Mesendoderm (in vitro differentiated cells): Measurements from ENCODE around the gene ACAT1. TPM values are rescaled to one million over a fixed set of nuclear protein-coding genes. Genes with fewer than 3 reads are reported as not detected.
A peak's percentile ranks its signal among the peaks of the same experiment; 100 is the strongest.

Experiments
- DNase-seq: peaks from one replicate; pipeline ENCODE4 v3.0.0; 2013
- H2AK5ac ChIP-seq: 2 replicates; pipeline ENCODE4 v1.6.1; 2013; ENCODE audit warnings: low read length, inconsistent platforms
- H2BK120ac ChIP-seq: 2 replicates; pipeline ENCODE4 v1.6.1; 2013; ENCODE audit warnings: low read depth, mild to moderate bottlenecking, low read length, moderate library complexity, mixed read lengths
- H2BK15ac ChIP-seq: replicated peaks from 2 replicates; pipeline ENCODE4 v1.6.1; 2013; ENCODE audit warnings: low read depth, mild to moderate bottlenecking, moderate library complexity
- H2BK5ac ChIP-seq: 2 replicates; pipeline ENCODE4 v1.6.1; 2013; ENCODE audit warnings: low read length, inconsistent platforms
- H3K18ac ChIP-seq: 2 replicates; pipeline ENCODE4 v1.6.1; 2013; ENCODE audit warnings: mild to moderate bottlenecking, low read length, mixed read lengths
- H3K23ac ChIP-seq: one replicate; pipeline ENCODE4 v1.6.1; 2013; ENCODE audit warnings: low read length
- H3K27ac ChIP-seq: 2 replicates; pipeline ENCODE4 v1.5.1; 2013; ENCODE audit warnings: low read depth, mild to moderate bottlenecking, inconsistent platforms, low read length, moderate library complexity
- H3K27me3 ChIP-seq: 2 replicates; pipeline ENCODE4 v1.6.1; 2013; ENCODE audit warnings: low read length, control low read depth, mild to moderate bottlenecking, inconsistent platforms; ENCODE audit not compliant: insufficient read depth, poor library complexity
- H3K36me3 ChIP-seq: 2 replicates; pipeline ENCODE4 v1.6.1; 2013; ENCODE audit warnings: low read length, inconsistent platforms; ENCODE audit not compliant: control insufficient read depth, insufficient read depth
- H3K4ac ChIP-seq: one replicate; pipeline ENCODE4 v1.6.1; 2013; ENCODE audit warnings: low read depth, mild to moderate bottlenecking, low read length, moderate library complexity
- H3K4me1 ChIP-seq: 2 replicates; pipeline ENCODE4 v1.6.1; 2013; ENCODE audit warnings: low read depth, low read length, inconsistent platforms; ENCODE audit not compliant: control insufficient read depth
- H3K4me2 ChIP-seq: 2 replicates; pipeline ENCODE4 v1.6.1; 2013; ENCODE audit warnings: low read length
- H3K4me3 ChIP-seq: 2 replicates; pipeline ENCODE4 v1.5.1; 2013; ENCODE audit warnings: mild to moderate bottlenecking, low read length
- H3K56ac ChIP-seq: one replicate; pipeline ENCODE4 v1.6.1; 2013; ENCODE audit warnings: low read length
- H3K79me1 ChIP-seq: 2 replicates; pipeline ENCODE4 v1.6.1; 2013; ENCODE audit warnings: low read length, inconsistent platforms
- H3K79me2 ChIP-seq: 2 replicates; pipeline ENCODE4 v1.6.1; 2013; ENCODE audit warnings: mild to moderate bottlenecking, low read length; ENCODE audit not compliant: control insufficient read depth, insufficient read depth
- H3K9ac ChIP-seq: 2 replicates; pipeline ENCODE4 v1.6.1; 2013; ENCODE audit warnings: low read length, inconsistent platforms
- H4K5ac ChIP-seq: one replicate; pipeline ENCODE4 v1.6.1; 2013; ENCODE audit warnings: low read length
- H4K8ac ChIP-seq: one replicate; pipeline ENCODE4 v1.6.1; 2013; ENCODE audit warnings: low read depth, mild to moderate bottlenecking, control low read depth, low read length, moderate library complexity
- WGBS: extraction: QIAGEN DNeasy Blood & Tissue Kit; methylation state at CpG from one replicate; pipeline ENCODE4 v1.1.7; 2013; ENCODE audit warnings: low lambda C conversion rate, missing lambda C conversion rate; ENCODE audit not compliant: insufficient coverage; ENCODE audit errors: extremely low coverage; 5-methylcytosine and 5-hydroxymethylcytosine counted together
- polyA plus RNA-seq, 2 experiments: library from polyadenylated mRNA; stranded (reverse); fragments of 200-250 nt; gene quantifications; one replicate each; pipeline ENCODE4 v1.2.3, GENCODE V29; 2013

The ACAT1 gene
- 22.1 TPM for polyA plus RNA-seq (2013, experiment 1 of 2)
- polyA plus RNA-seq (2013, experiment 2 of 2) = 20.1 TPM

- Histone ChIP-seq H2BK120ac (no peak within 1 kb of the TSS), H4K5ac (no peak within 1 kb of the TSS), H3K36me3 (no peaks in the 10 kb centered on the region), H3K18ac (no peak within 1 kb of the TSS), H3K27me3 (no peaks in the 10 kb centered on the region), H3K79me1 (no peaks in the 10 kb centered on the region), H2BK5ac (no peak within 1 kb of the TSS), H2AK5ac (no peak within 1 kb of the TSS), H3K4me2 (peak within 1 kb of the TSS; percentile 77), H3K79me2 (no peaks in the 10 kb centered on the region), H3K27ac (no peak within 1 kb of the TSS), H3K4ac (no peak within 1 kb of the TSS), H4K8ac (no peak within 1 kb of the TSS), H3K9ac (peak within 1 kb of the TSS; percentile 85), H2BK15ac (no peak within 1 kb of the TSS), H3K23ac (no peak within 1 kb of the TSS), H3K4me3 (peak within 1 kb of the TSS; percentile 76), H3K4me1 (no peaks in the 10 kb centered on the region), H3K56ac (peak within 1 kb of the TSS; percentile 93)
- WGBS = no CpG with 5 or more reads among the region's 73 CpGs
- DNase-seq = peak; percentile 94
Observed at GRCh38 chr11:108121274-108122155, at the start of gene ACAT1. TSS of gene ACAT1 (plus strand) at chr11:108121567. CDS start at chr11:108121607, 40 bp downstream.

- Histone ChIP-seq H3K18ac (no peak overlapping the region), H2AK5ac (no peak overlapping the region), H3K4me1 (no peaks in the 10 kb centered on the region), H3K79me1 (no peaks in the 10 kb centered on the region), H2BK120ac (no peak overlapping the region), H4K5ac (no peak overlapping the region), H2BK5ac (no peak overlapping the region), H3K23ac (no peak overlapping the region), H2BK15ac (no peak overlapping the region), H3K9ac (no peak overlapping the region), H3K27ac (no peak overlapping the region), H3K79me2 (no peaks in the 10 kb centered on the region), H3K56ac (no peak overlapping the region), H3K4me2 (no peak overlapping the region), H3K4me3 (no peak overlapping the region), H3K4ac (no peak overlapping the region), H3K36me3 (no peaks in the 10 kb centered on the region), H3K27me3 (no peaks in the 10 kb centered on the region), H4K8ac (no peak overlapping the region)
- WGBS = no CpG with 5 or more reads among the region's 1 CpG
- no peak for DNase-seq
Observed at GRCh38 chr11:108084811-108085210, 36.6 kb upstream of the ACAT1 start.

- Histone ChIP-seq H3K36me3 (no peaks in the 10 kb centered on the region), H3K18ac (no peak overlapping the region), H3K56ac (no peak overlapping the region), H3K4me3 (no peak overlapping the region), H3K23ac (no peak overlapping the region), H3K4ac (no peak overlapping the region), H2BK120ac (no peak overlapping the region), H2BK15ac (no peak overlapping the region), H3K9ac (no peak overlapping the region), H4K8ac (no peak overlapping the region), H3K4me2 (no peak overlapping the region), H3K4me1 (no peaks in the 10 kb centered on the region), H3K27me3 (no peaks in the 10 kb centered on the region), H3K27ac (no peak overlapping the region), H3K79me2 (no peaks in the 10 kb centered on the region), H2BK5ac (no peak overlapping the region), H2AK5ac (no peak overlapping the region), H4K5ac (no peak overlapping the region), H3K79me1 (no peaks in the 10 kb centered on the region)
- WGBS = no CpG with 5 or more reads among the region's 2 CpGs
- no peak for DNase-seq
Observed at GRCh38 chr11:108085672-108086071, 35.7 kb upstream of the ACAT1 start.

GRCh38 chr11:108092134-108092533 is 29.2 kb upstream of the ACAT1 start:
- no peaks in the 10 kb centered on the region for H3K79me2 ChIP-seq
- H2AK5ac ChIP-seq = no peak overlapping the region
- H2BK120ac ChIP-seq = no peak overlapping the region
- no peaks in the 10 kb centered on the region for H3K4me1 ChIP-seq
- H3K23ac ChIP-seq = no peak overlapping the region
- no peak overlapping the region for H2BK15ac ChIP-seq
- no peak overlapping the region for H4K8ac ChIP-seq
- no peak overlapping the region for H3K4ac ChIP-seq
- no peak overlapping the region for H3K27ac ChIP-seq
- no peak overlapping the region for H3K4me2 ChIP-seq
- no peaks in the 10 kb centered on the region for H3K36me3 ChIP-seq
- H3K18ac ChIP-seq = no peak overlapping the region
- H3K79me1 ChIP-seq = no peaks in the 10 kb centered on the region
- H3K9ac ChIP-seq = no peak overlapping the region
- no peaks in the 10 kb centered on the region for H3K27me3 ChIP-seq
- H3K56ac ChIP-seq = no peak overlapping the region
- H4K5ac ChIP-seq = no peak overlapping the region
- no peak overlapping the region for H3K4me3 ChIP-seq
- H2BK5ac ChIP-seq = no peak overlapping the region
- DNase-seq = no peak
- WGBS = no CpG with 5 or more reads among the region's 2 CpGs

- Histone ChIP-seq H4K8ac (no peak overlapping the region), H3K36me3 (no peaks in the 10 kb centered on the region), H3K18ac (no peak overlapping the region), H3K4me3 (no peak overlapping the region), H2BK5ac (no peak overlapping the region), H2BK15ac (no peak overlapping the region), H3K79me1 (no peaks in the 10 kb centered on the region), H3K56ac (no peak overlapping the region), H3K27me3 (no peaks in the 10 kb centered on the region), H3K27ac (no peak overlapping the region), H3K79me2 (no peaks in the 10 kb centered on the region), H3K23ac (no peak overlapping the region), H3K4ac (no peak overlapping the region), H3K9ac (no peak overlapping the region), H3K4me1 (no peaks in the 10 kb centered on the region), H3K4me2 (no peak overlapping the region), H2BK120ac (no peak overlapping the region), H4K5ac (no peak overlapping the region), H2AK5ac (no peak overlapping the region)
- no CpG with 5 or more reads among the region's 4 CpGs for WGBS
- DNase-seq = peak; percentile 69
Observed at GRCh38 chr11:108093128-108093904, 28.1 kb upstream of the ACAT1 start.
